Measurements from ENCODE around the gene UBL7. TPM values are rescaled to one million over a fixed set of nuclear protein-coding genes. Genes with fewer than 3 reads are reported as not detected.

Gene UBL7
- total RNA-seq, 1 experiment from 2014 or later = 73.9 TPM

GRCh38 chr15:74396146-74396438, 64.9 kb downstream of the UBL7 start:
- H3K27me3 ChIP-seq (ENCODE audit: insufficient read depth, low read depth) = no peaks in the 10 kb centered on the region
- no peak for DNase-seq
- H3K9me3 ChIP-seq (ENCODE audit: insufficient read depth, low read depth) = no peaks in the 10 kb centered on the region
- peaks cover 19% of the 10 kb centered on the region; the same call in 1 of the 2 replicates for H3F3A ChIP-seq (ENCODE audit: insufficient read depth, low read depth)
- 0 out of 2 replicates have a peak, but pooled peaks cover 4% of the 10 kb centered on the region for H3K79me2 ChIP-seq (ENCODE audit: low read depth)
- no peak overlapping the region for H2AFZ ChIP-seq
- ChIA-PET POLR2A (ENCODE audit: unreplicated experiment) (interaction anchor here (0.7 to 1.4 kb wide), 3 partner anchors 8 to 26 kb away, joined by 3 to 9 read pairs (median 5); no protein-coding TSS in a partner anchor), CTCF (no interaction called here)
- H4K20me1 ChIP-seq (ENCODE audit: insufficient read depth) = no peaks in the 10 kb centered on the region
- H3K9me2 ChIP-seq (ENCODE audit: insufficient read depth) = no peaks in the 10 kb centered on the region
- H3K27ac ChIP-seq = peak overlapping the region; percentile 98
- peaks cover 72% of the 10 kb centered on the region for H3K4me1 ChIP-seq (replicated peaks; ENCODE audit: insufficient read depth)
- TF ChIP-seq EZH2 (IDR thresholded peaks at IDR 0.05; ENCODE audit: low read depth) (no peak), CTCF (conservative IDR thresholded peaks at IDR 0.05) (no peak)
- H3K4me3 ChIP-seq = no peak overlapping the region
- intact Hi-C loops (cut with micrococcal nuclease; ENCODE audit: unreplicated experiment) = loop anchor here (2.0 kb wide), 1 partner anchor 13 kb away; no protein-coding TSS in a partner anchor
- peak overlapping the region; percentile 76 for H3K4me2 ChIP-seq
- no TSS peak for BruUV-seq (replicated peaks)
- no peaks in the 10 kb centered on the region for H3K36me3 ChIP-seq (ENCODE audit: low read depth)

Small RNA genes within 50 kb of the gene (microRNA-seq; reads per million reads assigned to microRNA genes)
- gene MIR6881 (ENCODE audit: borderline number of aligned reads, borderline replicate concordance) = not detected

Other genes with a start within 250 kb of the UBL7 start
- gene CCDC33, start 224.8 kb downstream of the UBL7 start, total RNA-seq (2021) = 7.5 and 15.4 TPM in 2 replicates
- gene CYP11A1, start 93.5 kb downstream of the UBL7 start, total RNA-seq (2021) = 7.1 and 9.6 TPM in 2 replicates
- gene SEMA7A, start 27.2 kb downstream of the UBL7 start, total RNA-seq (2021) = 8.3 and 14.5 TPM in 2 replicates
- gene ARID3B, start 80.1 kb upstream of the UBL7 start, total RNA-seq (2021) = 9.6 and 10.8 TPM in 2 replicates
- 70.7 and 80.1 TPM in 2 replicates for gene CLK3, start 154.7 kb upstream of the UBL7 start, total RNA-seq (2021)
- gene EDC3, start 234.9 kb upstream of the UBL7 start, total RNA-seq (2021) = 43.3 and 46.3 TPM in 2 replicates